IMR-90 (cell line): ENCODE results near the gene METTL15. TPM values are rescaled to one million over a fixed set of nuclear protein-coding genes. Genes with fewer than 3 reads are reported as not detected.

ENCODE experiments used
- ATAC-seq: fragments of 200-7000 bp; cut with Tn5 transposase; 2 replicates; pipeline ENCODE4 v1.9.1; 2020; ENCODE audit warnings: low read depth, mild to moderate bottlenecking, moderate library complexity
- BruUV-seq: library from RNA; stranded (reverse); fragments of 400-500 nt; replicated peaks from 2 replicates; lab custom pipeline; 2021; lab: Mats Ljungman, UMichigan
- CTCF ChIA-PET: fragments of 300-600 bp; formaldehyde crosslinking; extraction: SDS; loops from one replicate; lab custom pipeline; 2021; ENCODE audit warnings: antibody characterized with exemption; lab: Yijun Ruan, JAX
- POLR2A ChIA-PET: fragments of 300-600 bp; sonication (Branson Sonifier 250); formaldehyde crosslinking; loops from one replicate; lab custom pipeline; 2022; ENCODE audit warnings: antibody characterized with exemption; ENCODE audit not compliant: unreplicated experiment; lab: Charles Lee
- DNase-seq: peaks from one replicate; pipeline ENCODE4 v3.0.0; 2013
- H2AFZ ChIP-seq: replicated peaks from 2 replicates; pipeline ENCODE3; 2013; ENCODE audit warnings: low read length, mild to moderate bottlenecking; ENCODE audit not compliant: poor library complexity
- H2AK5ac ChIP-seq: 2 replicates; pipeline ENCODE4 v1.6.1; 2013; ENCODE audit warnings: low read depth, low read length, inconsistent platforms
- H2AK9ac ChIP-seq: replicated peaks from 2 replicates; pipeline ENCODE3; 2013; ENCODE audit warnings: mild to moderate bottlenecking, low read depth, low read length, moderate library complexity; ENCODE audit not compliant: poor library complexity
- H2BK120ac ChIP-seq: 2 replicates; pipeline ENCODE4 v1.6.1; 2013; ENCODE audit warnings: low read depth, low read length, inconsistent platforms
- H2BK15ac ChIP-seq: 3 replicates; pipeline ENCODE4 v1.6.1; 2013; ENCODE audit warnings: low read depth, low read length, inconsistent platforms
- H2BK20ac ChIP-seq: 2 replicates; pipeline ENCODE4 v1.6.1; 2013; ENCODE audit warnings: low read depth, mild to moderate bottlenecking, inconsistent platforms, low read length, moderate library complexity
- H2BK5ac ChIP-seq: 2 replicates; pipeline ENCODE4 v1.6.1; 2013; ENCODE audit warnings: mild to moderate bottlenecking, low read depth, low read length, inconsistent platforms; ENCODE audit not compliant: poor library complexity, severe bottlenecking
- H3K14ac ChIP-seq: replicated peaks from 2 replicates; pipeline ENCODE4 v1.6.1; 2013; ENCODE audit warnings: low read depth, low read length, inconsistent platforms
- H3K18ac ChIP-seq: 2 replicates; pipeline ENCODE4 v1.6.1; 2013; ENCODE audit warnings: low read depth, low read length, control low read depth
- H3K23ac ChIP-seq: 2 replicates; pipeline ENCODE4 v1.6.1; 2013; ENCODE audit warnings: low read depth, low read length, inconsistent platforms
- H3K27ac ChIP-seq: 2 replicates; pipeline ENCODE4 v1.5.1; 2013; ENCODE audit warnings: mild to moderate bottlenecking, control low read depth, low read length; ENCODE audit not compliant: insufficient read depth
- H3K27me3 ChIP-seq: 2 replicates; pipeline ENCODE4 v1.6.1; 2013; ENCODE audit warnings: low read length; ENCODE audit not compliant: control insufficient read depth, insufficient read depth
- H3K36me3 ChIP-seq: 2 replicates; pipeline ENCODE4 v1.6.1; 2013; ENCODE audit warnings: low read length, mixed read lengths; ENCODE audit not compliant: control insufficient read depth, insufficient read depth
- H3K4ac ChIP-seq: 2 replicates; pipeline ENCODE4 v1.6.1; 2013; ENCODE audit warnings: low read depth, low read length, inconsistent platforms
- H3K4me1 ChIP-seq: 2 replicates; pipeline ENCODE4 v1.6.1; 2013; ENCODE audit warnings: low read length, mixed read lengths; ENCODE audit not compliant: control insufficient read depth, insufficient read depth
- H3K4me2 ChIP-seq: 2 replicates; pipeline ENCODE4 v1.6.1; 2013; ENCODE audit warnings: low read depth, mild to moderate bottlenecking, control low read depth, low read length, moderate library complexity
- H3K4me3 ChIP-seq: 2 replicates; pipeline ENCODE4 v1.5.1; 2013; ENCODE audit warnings: low read depth, mild to moderate bottlenecking, control low read depth, low read length, moderate library complexity; ENCODE audit not compliant: insufficient read depth
- H3K56ac ChIP-seq: 2 replicates; pipeline ENCODE4 v1.6.1; 2013; ENCODE audit warnings: low read length, inconsistent platforms; ENCODE audit not compliant: insufficient read depth; ENCODE audit errors: extremely low read depth
- H3K79me1 ChIP-seq, 2 experiments: 2 replicates each; pipeline ENCODE4 v1.6.1; 2013; ENCODE audit warnings: low read length in 2 of 2, inconsistent platforms in 1 of 2, low read depth in 1 of 2
- H3K9ac ChIP-seq: 2 replicates; pipeline ENCODE4 v1.6.1; 2013; ENCODE audit warnings: low read depth, low read length, control low read depth
- H3K9me1 ChIP-seq: 2 replicates; pipeline ENCODE4 v1.6.1; 2013; ENCODE audit warnings: low read length, inconsistent platforms; ENCODE audit not compliant: insufficient read depth
- H3K9me3 ChIP-seq: 2 replicates; pipeline ENCODE4 v1.6.1; 2013; ENCODE audit warnings: low read length; ENCODE audit not compliant: control insufficient read depth, insufficient read depth
- H4K20me1 ChIP-seq: 2 replicates; pipeline ENCODE4 v1.6.1; 2013; ENCODE audit warnings: low read length, inconsistent platforms; ENCODE audit not compliant: insufficient read depth
- H4K5ac ChIP-seq: 2 replicates; pipeline ENCODE4 v1.6.1; 2013; ENCODE audit warnings: mild to moderate bottlenecking, low read depth, low read length, control low read depth
- H4K8ac ChIP-seq, 2 experiments: 2 replicates each; pipeline ENCODE4 v1.6.1; 2013; ENCODE audit warnings: low read depth in 2 of 2, low read length in 2 of 2, control low read depth in 1 of 2, inconsistent platforms in 1 of 2
- H4K91ac ChIP-seq: 2 replicates; pipeline ENCODE4 v1.6.1; 2013; ENCODE audit warnings: low read depth, low read length, inconsistent platforms; ENCODE audit not compliant: insufficient read depth
- BHLHE40 ChIP-seq: fragments of 150-350 bp; IDR thresholded peaks from 2 replicates; pipeline ENCODE4 v1.6.1; 2016; ENCODE audit warnings: mild to moderate bottlenecking, low read depth, low read length
- MAFK ChIP-seq: IDR thresholded peaks from 2 replicates; pipeline ENCODE4 v1.6.1; 2012; ENCODE audit warnings: low read depth, low read length, improper control_type of control experiment
- POLR2A ChIP-seq: IDR thresholded peaks from 2 replicates; pipeline ENCODE4 v1.6.1; 2012; ENCODE audit warnings: mild to moderate bottlenecking, low read depth, low read length
- WGBS, 2 experiments: methylation state at CpG; one replicate each; pipeline versions ENCODE4 v1.1.5 to v1.1.7; 2013; ENCODE audit warnings: missing lambda C conversion rate in 2 of 2; ENCODE audit not compliant: insufficient read length in 1 of 2; ENCODE audit errors: extremely low coverage in 2 of 2; 5-methylcytosine and 5-hydroxymethylcytosine counted together
- dilution Hi-C: fragments of 300-500 bp; cut with HindIII; formaldehyde crosslinking; loops from one replicate; pipeline ENCODE4 v1.14.3; 2018; ENCODE audit warnings: low sequenced_read_pairs; ENCODE audit not compliant: unreplicated experiment
- in situ Hi-C: fragments of 300-500 bp; cut with MboI; formaldehyde crosslinking; loops from 3 replicates; pipeline ENCODE4 v1.14.3; 2019; ENCODE audit warnings: low sequenced_read_pairs, inconsistent platforms, mixed read lengths
- intact Hi-C: fragments of 100-400 bp; cut with micrococcal nuclease; formaldehyde crosslinking; loops from 2 replicates; pipeline ENCODE4 v1.10.0; 2022
- polyA plus RNA-seq, 3 experiments: library from polyadenylated mRNA; depleted of rRNA; stranded (reverse); fragments of >200 nt; gene quantifications; 2 replicates each; pipeline ENCODE4 v1.2.3, GENCODE V29; 2012; ENCODE audit warnings: low replicate concordance in 1 of 3
- total RNA-seq: library from RNA; depleted of rRNA; stranded (reverse); fragments of >200 nt; gene quantifications from 2 replicates; pipeline ENCODE4 v1.2.3, GENCODE V29; 2012

Gene METTL15
- total and polyA plus RNA-seq, 2 of the 4 experiments (the other 2 are of a cell fraction), result 6.5 to 30.5 TPM

- intact Hi-C loops, result no loop called here
- H4K20me1 ChIP-seq, result no peaks in the 10 kb centered on the region
Measured at GRCh38 chr11:28104425-28104824, 3.8 kb upstream of the METTL15 start.

More at GRCh38 chr11:28104425-28104824, 3.8 kb upstream of the METTL15 start:
- no peak overlapping the region for H2AK5ac ChIP-seq
- H3K4me3 ChIP-seq, result no peak overlapping the region
- H3K9me3 ChIP-seq, result no peaks in the 10 kb centered on the region
- no peak for TF ChIP-seq MAFK
- no peak for TF ChIP-seq BHLHE40
- TF ChIP-seq POLR2A, result no peak
- ATAC-seq (no peak), DNase-seq (no peak)
- no peaks in the 10 kb centered on the region; the same call in 1 of the 2 replicates for H3K4me1 ChIP-seq
- H3K56ac ChIP-seq, result no peak overlapping the region
- no CpG with 5 or more reads among the region's 1 CpG for WGBS, 2 experiments
- H3K79me1 ChIP-seq, result peaks cover 11 to 36% of the 10 kb centered on the region in 2 experiments; a peak in 3 of 4 replicates
- no peak overlapping the region for H2AFZ ChIP-seq
- H4K8ac ChIP-seq, result peak overlapping the region in 1 of 2 experiments; percentile 8; a peak in 2 of 4 replicates
- no peaks in the 10 kb centered on the region for H3K27me3 ChIP-seq
- in situ Hi-C loops, result loop anchor here (10.0 kb wide), 2 partner anchors 400 to 1230 kb away; partner anchors contain the start of gene BDNF
- peak overlapping the region; percentile 21; the same call in 1 of the 2 replicates for H3K4me2 ChIP-seq
- 0 out of 2 replicates have a peak overlapping the region, but pooled peaks have one; percentile 41 for H3K9ac ChIP-seq
- no peak overlapping the region for H4K91ac ChIP-seq
- no peak overlapping the region for H2BK15ac ChIP-seq
- H3K27ac ChIP-seq, result no peak overlapping the region
- H2BK5ac ChIP-seq, result peak overlapping the region; percentile 59
- H3K36me3 ChIP-seq, result no peaks in the 10 kb centered on the region
- no peak overlapping the region for H3K14ac ChIP-seq
- H2BK20ac ChIP-seq, result no peak overlapping the region
- CTCF ChIA-PET, result no interaction called here
- H2BK120ac ChIP-seq, result 0 out of 2 replicates have a peak overlapping the region, but pooled peaks have one; percentile 7
- peak overlapping the region; percentile 21; the same call in 1 of the 2 replicates for H3K4ac ChIP-seq
- H4K5ac ChIP-seq, result no peak overlapping the region
- dilution Hi-C loops, result no loop called here
- no peak overlapping the region for H3K23ac ChIP-seq
- POLR2A ChIA-PET, result no interaction called here
- no TSS peak for BruUV-seq
- no peak overlapping the region for H2AK9ac ChIP-seq
- H3K9me1 ChIP-seq, result no peaks in the 10 kb centered on the region
- no peak overlapping the region for H3K18ac ChIP-seq
